ENCODE results near the gene BANP.
"Not testable (repeated sequence)": the region's sequence is repeated elsewhere in the genome, so short reads cannot be mapped to it uniquely, and the experiment has no call there.

Gene BANP

GRCh38 chr16:88040877-88041244, 89.6 kb downstream of the BANP start:
- H2BK120ac ChIP-seq (ENCODE audit: insufficient read depth, low read length, poor library complexity); H3K9ac ChIP-seq (ENCODE audit: low read length); H3K27me3 ChIP-seq (ENCODE audit: insufficient read depth, low read length); H2BK5ac ChIP-seq (ENCODE audit: low read depth, low read length, poor library complexity); H3K4me3 ChIP-seq (ENCODE audit: low read depth, low read length); H3K23ac ChIP-seq (ENCODE audit: low read length); H2AK5ac ChIP-seq (ENCODE audit: low read length); H3K79me2 ChIP-seq (ENCODE audit: control insufficient read depth, insufficient read depth, low read length, poor library complexity); DNase-seq; H3K4me2 ChIP-seq (ENCODE audit: low read length); H3K27ac ChIP-seq (ENCODE audit: low read depth, low read length); H3K4me1 ChIP-seq (ENCODE audit: control insufficient read depth in 1 of 2, insufficient read depth in 2 of 2, low read length in 2 of 2); H2BK12ac ChIP-seq (ENCODE audit: low read length); H3K14ac ChIP-seq (ENCODE audit: low read length); H4K8ac ChIP-seq (ENCODE audit: low read depth, low read length); H3K79me1 ChIP-seq (ENCODE audit: low read length); H4K12ac ChIP-seq (ENCODE audit: low read depth, low read length); H3K4ac ChIP-seq (ENCODE audit: low read depth, low read length); H3K9me3 ChIP-seq (ENCODE audit: insufficient read depth, low read depth, low read length); H3K18ac ChIP-seq (ENCODE audit: low read length); H4K91ac ChIP-seq (ENCODE audit: low read depth, low read length); H2AFZ ChIP-seq (ENCODE audit: insufficient read depth, low read length, poor library complexity): not testable (repeated sequence)
- H3K36me3 ChIP-seq (ENCODE audit: control insufficient read depth in 1 of 2, insufficient read depth in 2 of 2, low read length in 2 of 2) = peaks cover 24 to 28% of the 10 kb centered on the region in 2 experiments
- WGBS (ENCODE audit: extremely low coverage, insufficient coverage, insufficient read length) = no CpG with 5 or more reads among the region's 5 CpGs

DNA sequence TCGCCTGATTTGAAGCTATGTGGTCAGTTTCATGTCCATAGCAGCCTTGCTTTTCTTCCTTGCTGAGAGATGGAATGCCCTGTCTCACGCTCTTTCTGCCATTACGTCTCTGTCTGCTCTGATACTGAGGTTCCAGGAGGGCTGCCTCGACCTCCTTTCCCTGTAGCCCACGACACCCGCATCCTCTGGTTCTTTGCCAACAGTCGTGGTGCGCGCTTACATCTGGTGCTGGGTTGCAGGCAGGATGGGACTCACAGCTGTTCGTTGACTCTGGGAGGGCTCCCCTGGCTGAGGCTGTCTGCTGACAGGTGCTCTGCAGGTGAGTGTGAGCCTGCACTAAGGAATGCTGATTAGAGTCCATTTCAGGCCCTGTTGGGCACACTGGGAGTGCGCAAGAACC, 90.3 kb downstream of the BANP start:
- DNase-seq; H4K12ac ChIP-seq (ENCODE audit: low read depth, low read length); H3K9me3 ChIP-seq (ENCODE audit: insufficient read depth, low read depth, low read length); H3K14ac ChIP-seq (ENCODE audit: low read length); H3K27me3 ChIP-seq (ENCODE audit: insufficient read depth, low read length); H3K18ac ChIP-seq (ENCODE audit: low read length); H3K4me3 ChIP-seq (ENCODE audit: low read depth, low read length); H3K4ac ChIP-seq (ENCODE audit: low read depth, low read length); H2AK5ac ChIP-seq (ENCODE audit: low read length); H3K9ac ChIP-seq (ENCODE audit: low read length); H3K23ac ChIP-seq (ENCODE audit: low read length); H2AFZ ChIP-seq (ENCODE audit: insufficient read depth, low read length, poor library complexity); H4K8ac ChIP-seq (ENCODE audit: low read depth, low read length); H3K79me1 ChIP-seq (ENCODE audit: low read length); H3K27ac ChIP-seq (ENCODE audit: low read depth, low read length); H2BK12ac ChIP-seq (ENCODE audit: low read length); H4K91ac ChIP-seq (ENCODE audit: low read depth, low read length); H2BK120ac ChIP-seq (ENCODE audit: insufficient read depth, low read length, poor library complexity); H3K4me1 ChIP-seq (ENCODE audit: control insufficient read depth in 1 of 2, insufficient read depth in 2 of 2, low read length in 2 of 2); H3K79me2 ChIP-seq (ENCODE audit: control insufficient read depth, insufficient read depth, low read length, poor library complexity); H2BK5ac ChIP-seq (ENCODE audit: low read depth, low read length, poor library complexity); H3K4me2 ChIP-seq (ENCODE audit: low read length): not testable (repeated sequence)
- peaks cover 22 to 25% of the 10 kb centered on the region in 2 experiments for H3K36me3 ChIP-seq (ENCODE audit: control insufficient read depth in 1 of 2, insufficient read depth in 2 of 2, low read length in 2 of 2)
- WGBS (ENCODE audit: extremely low coverage, insufficient coverage, insufficient read length) = no CpG with 5 or more reads among the region's 11 CpGs

DNA sequence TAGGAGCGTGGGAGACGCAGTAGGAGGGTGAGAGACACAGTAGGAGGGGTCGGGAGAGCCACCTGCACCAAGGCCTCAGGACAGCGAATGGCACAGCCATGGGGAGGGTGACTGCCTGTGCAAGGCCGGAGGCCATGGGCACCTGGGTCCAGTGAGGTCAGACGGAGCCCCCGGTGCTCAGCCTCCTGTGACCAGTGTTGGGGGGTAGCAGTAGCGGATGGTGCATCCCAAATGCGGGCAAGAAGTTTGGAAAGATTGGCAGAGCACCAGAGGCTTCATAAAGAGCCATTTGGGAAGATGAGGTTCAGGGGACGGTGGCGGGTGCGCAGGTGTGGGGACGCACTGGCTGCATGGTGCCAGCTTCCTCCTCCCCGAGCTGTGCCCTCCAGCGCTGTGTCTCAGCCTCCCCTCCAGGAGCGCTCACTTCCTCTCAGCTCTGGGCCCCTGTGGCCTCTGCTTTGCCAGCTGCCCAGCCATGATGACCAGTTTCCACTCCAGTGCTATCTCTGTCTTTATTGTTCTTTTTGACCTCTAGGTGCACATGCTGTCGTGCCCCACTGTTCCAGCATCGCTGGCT, 90.8 kb downstream of the BANP start:
- H3K23ac ChIP-seq (ENCODE audit: low read length); H2AFZ ChIP-seq (ENCODE audit: insufficient read depth, low read length, poor library complexity); H3K4me2 ChIP-seq (ENCODE audit: low read length); H3K14ac ChIP-seq (ENCODE audit: low read length); H2BK5ac ChIP-seq (ENCODE audit: low read depth, low read length, poor library complexity); H3K18ac ChIP-seq (ENCODE audit: low read length); H3K79me1 ChIP-seq (ENCODE audit: low read length); H3K4ac ChIP-seq (ENCODE audit: low read depth, low read length); H4K91ac ChIP-seq (ENCODE audit: low read depth, low read length); H4K12ac ChIP-seq (ENCODE audit: low read depth, low read length); DNase-seq; H4K8ac ChIP-seq (ENCODE audit: low read depth, low read length); H3K4me1 ChIP-seq (ENCODE audit: control insufficient read depth in 1 of 2, insufficient read depth in 2 of 2, low read length in 2 of 2); H3K9me3 ChIP-seq (ENCODE audit: insufficient read depth, low read depth, low read length); H2AK5ac ChIP-seq (ENCODE audit: low read length); H3K4me3 ChIP-seq (ENCODE audit: low read depth, low read length); H3K79me2 ChIP-seq (ENCODE audit: control insufficient read depth, insufficient read depth, low read length, poor library complexity); H3K9ac ChIP-seq (ENCODE audit: low read length); H2BK120ac ChIP-seq (ENCODE audit: insufficient read depth, low read length, poor library complexity); H2BK12ac ChIP-seq (ENCODE audit: low read length); H3K27ac ChIP-seq (ENCODE audit: low read depth, low read length); H3K27me3 ChIP-seq (ENCODE audit: insufficient read depth, low read length): not testable (repeated sequence)
- no CpG with 5 or more reads among the region's 18 CpGs for WGBS (ENCODE audit: extremely low coverage, insufficient coverage, insufficient read length)
- H3K36me3 ChIP-seq (ENCODE audit: control insufficient read depth in 1 of 2, insufficient read depth in 2 of 2, low read length in 2 of 2) = peaks cover 19 to 23% of the 10 kb centered on the region in 2 experiments

DNA sequence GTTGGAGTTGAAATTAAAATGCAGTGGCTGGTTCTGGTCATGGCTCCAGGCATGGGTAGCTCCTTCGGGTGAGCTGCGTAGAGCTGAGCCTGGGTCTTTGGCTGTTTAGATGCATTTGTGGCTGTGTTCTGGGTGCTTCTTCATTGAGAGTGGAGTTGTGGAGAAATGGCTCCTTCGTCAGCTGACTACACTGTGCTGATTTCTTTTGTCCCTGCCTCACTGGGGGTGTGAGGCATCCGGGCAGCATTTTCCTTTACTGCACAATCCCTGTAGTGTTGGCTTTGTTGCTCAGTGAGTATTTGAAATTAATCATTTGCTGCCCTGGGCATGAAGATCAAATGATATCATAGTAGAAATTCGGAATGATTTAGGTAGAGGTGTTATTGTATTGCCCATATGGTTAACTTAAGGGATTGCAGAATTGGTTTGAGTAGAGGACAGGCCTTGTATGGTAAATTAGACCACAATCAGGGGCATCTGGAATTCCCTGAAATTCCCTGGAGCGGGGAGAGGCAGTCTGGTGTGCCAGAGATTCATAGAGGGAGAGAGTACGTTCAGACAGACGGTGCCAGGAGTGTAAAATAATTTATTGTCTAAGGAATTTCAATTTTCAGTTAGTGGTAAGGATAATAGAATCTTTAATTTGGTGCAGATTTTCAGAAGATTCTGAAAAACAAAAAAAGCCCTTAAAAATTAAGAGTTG, 92.1 kb downstream of the BANP start:
- not testable (repeated sequence) for H3K4me1 ChIP-seq (ENCODE audit: control insufficient read depth in 1 of 2, insufficient read depth in 2 of 2, low read length in 2 of 2); H3K9me3 ChIP-seq (ENCODE audit: insufficient read depth, low read depth, low read length); H2BK5ac ChIP-seq (ENCODE audit: low read depth, low read length, poor library complexity); H3K4ac ChIP-seq (ENCODE audit: low read depth, low read length); H2AFZ ChIP-seq (ENCODE audit: insufficient read depth, low read length, poor library complexity); H3K4me2 ChIP-seq (ENCODE audit: low read length); H4K91ac ChIP-seq (ENCODE audit: low read depth, low read length); H2BK12ac ChIP-seq (ENCODE audit: low read length); H2BK120ac ChIP-seq (ENCODE audit: insufficient read depth, low read length, poor library complexity); H4K8ac ChIP-seq (ENCODE audit: low read depth, low read length); H3K27me3 ChIP-seq (ENCODE audit: insufficient read depth, low read length); H3K9ac ChIP-seq (ENCODE audit: low read length); H3K4me3 ChIP-seq (ENCODE audit: low read depth, low read length); H3K79me2 ChIP-seq (ENCODE audit: control insufficient read depth, insufficient read depth, low read length, poor library complexity); H4K12ac ChIP-seq (ENCODE audit: low read depth, low read length); H3K27ac ChIP-seq (ENCODE audit: low read depth, low read length); H3K23ac ChIP-seq (ENCODE audit: low read length); H3K14ac ChIP-seq (ENCODE audit: low read length); H3K18ac ChIP-seq (ENCODE audit: low read length); H3K79me1 ChIP-seq (ENCODE audit: low read length); H2AK5ac ChIP-seq (ENCODE audit: low read length); DNase-seq
- WGBS (ENCODE audit: extremely low coverage, insufficient coverage, insufficient read length) = no CpG with 5 or more reads among the region's 8 CpGs
- peaks cover 18% of the 10 kb centered on the region in 2 experiments for H3K36me3 ChIP-seq (ENCODE audit: control insufficient read depth in 1 of 2, insufficient read depth in 2 of 2, low read length in 2 of 2)

Data from trophoblast cell (in vitro differentiated cells and primary cell).